Measurements from ENCODE around the gene ZW10.

The ZW10 gene

GRCh38 chr11:113752932-113753331, 20.6 kb downstream of the ZW10 start:
- TF ChIP-seq POLR2A (IDR thresholded peaks at IDR 0.05; ENCODE audit: low read depth, low read length) (no peak), TAF1 (IDR thresholded peaks at IDR 0.05; ENCODE audit: borderline replicate concordance, low read depth, low read length) (no peak), POLR2AphosphoS5 (IDR thresholded peaks at IDR 0.05; ENCODE audit: low read depth, low read length) (no peak)
- FAIRE-seq = no peak
- DNase-seq (ENCODE audit: insufficient read length) = no peak

- TF ChIP-seq TAF1 (IDR thresholded peaks at IDR 0.05; ENCODE audit: borderline replicate concordance, low read depth, low read length) = no peak
- no peak for TF ChIP-seq POLR2A (IDR thresholded peaks at IDR 0.05; ENCODE audit: low read depth, low read length)
- TF ChIP-seq POLR2AphosphoS5 (IDR thresholded peaks at IDR 0.05; ENCODE audit: low read depth, low read length) = no peak
- DNase-seq (ENCODE audit: insufficient read length) (no peak), FAIRE-seq (no peak)
Observed at GRCh38 chr11:113736323-113736722, 37.2 kb downstream of the ZW10 start.

- DNase-seq (ENCODE audit: insufficient read length) (no peak), FAIRE-seq (no peak)
- TF ChIP-seq TAF1 (IDR thresholded peaks at IDR 0.05; ENCODE audit: borderline replicate concordance, low read depth, low read length) (no peak), POLR2A (IDR thresholded peaks at IDR 0.05; ENCODE audit: low read depth, low read length) (no peak), POLR2AphosphoS5 (IDR thresholded peaks at IDR 0.05; ENCODE audit: low read depth, low read length) (no peak)
Observed at GRCh38 chr11:113732092-113732491, 41.4 kb downstream of the ZW10 start.

- peak; percentile 38 for FAIRE-seq
- DNase-seq (ENCODE audit: insufficient read length) = no peak
- TF ChIP-seq POLR2AphosphoS5 (IDR thresholded peaks at IDR 0.05; ENCODE audit: low read depth, low read length) (no peak), TAF1 (IDR thresholded peaks at IDR 0.05; ENCODE audit: borderline replicate concordance, low read depth, low read length) (no peak), POLR2A (IDR thresholded peaks at IDR 0.05; ENCODE audit: low read depth, low read length) (no peak)
Observed at GRCh38 chr11:113730887-113731726, 42.4 kb downstream of the ZW10 start.

GRCh38 chr11:113729456-113729855, 44.0 kb downstream of the ZW10 start:
- DNase-seq (ENCODE audit: insufficient read length) = no peak
- FAIRE-seq = no peak
- no peak for TF ChIP-seq POLR2A (IDR thresholded peaks at IDR 0.05; ENCODE audit: low read depth, low read length)

- FAIRE-seq (no peak), DNase-seq (ENCODE audit: insufficient read length) (no peak)
- TF ChIP-seq TAF1 (IDR thresholded peaks at IDR 0.05; ENCODE audit: borderline replicate concordance, low read depth, low read length) (no peak), POLR2AphosphoS5 (IDR thresholded peaks at IDR 0.05; ENCODE audit: low read depth, low read length) (no peak), POLR2A (IDR thresholded peaks at IDR 0.05; ENCODE audit: low read depth, low read length) (no peak)
Observed at GRCh38 chr11:113728814-113729213, 44.7 kb downstream of the ZW10 start.

GRCh38 chr11:113725913-113726312, 47.6 kb downstream of the ZW10 start:
- no peak for DNase-seq (ENCODE audit: insufficient read length)
- FAIRE-seq = no peak
- TF ChIP-seq POLR2A (IDR thresholded peaks at IDR 0.05; ENCODE audit: low read depth, low read length) = no peak
- TF ChIP-seq TAF1 (IDR thresholded peaks at IDR 0.05; ENCODE audit: borderline replicate concordance, low read depth, low read length) = no peak
- TF ChIP-seq POLR2AphosphoS5 (IDR thresholded peaks at IDR 0.05; ENCODE audit: low read depth, low read length) = no peak

GRCh38 chr11:113725407-113725806, 48.1 kb downstream of the ZW10 start:
- DNase-seq (ENCODE audit: insufficient read length) (no peak), FAIRE-seq (no peak)
- TF ChIP-seq POLR2A (IDR thresholded peaks at IDR 0.05; ENCODE audit: low read depth, low read length) (no peak), POLR2AphosphoS5 (IDR thresholded peaks at IDR 0.05; ENCODE audit: low read depth, low read length) (no peak), TAF1 (IDR thresholded peaks at IDR 0.05; ENCODE audit: borderline replicate concordance, low read depth, low read length) (no peak)

- no peak for TF ChIP-seq TAF1 (IDR thresholded peaks at IDR 0.05; ENCODE audit: borderline replicate concordance, low read depth, low read length)
- TF ChIP-seq POLR2A (IDR thresholded peaks at IDR 0.05; ENCODE audit: low read depth, low read length) = no peak
- no peak for TF ChIP-seq POLR2AphosphoS5 (IDR thresholded peaks at IDR 0.05; ENCODE audit: low read depth, low read length)
- no peak for DNase-seq (ENCODE audit: insufficient read length)
- FAIRE-seq = no peak
Observed at GRCh38 chr11:113724778-113725177, 48.7 kb downstream of the ZW10 start.

- no peak for FAIRE-seq
- TF ChIP-seq POLR2AphosphoS5 (IDR thresholded peaks at IDR 0.05; ENCODE audit: low read depth, low read length) (no peak), TAF1 (IDR thresholded peaks at IDR 0.05; ENCODE audit: borderline replicate concordance, low read depth, low read length) (no peak), POLR2A (IDR thresholded peaks at IDR 0.05; ENCODE audit: low read depth, low read length) (no peak)
- DNase-seq (ENCODE audit: insufficient read length) = no peak
Observed at GRCh38 chr11:113723787-113724186, 49.7 kb downstream of the ZW10 start.

GRCh38 chr11:113722934-113723333, 50.6 kb downstream of the ZW10 start:
- FAIRE-seq (no peak), DNase-seq (ENCODE audit: insufficient read length) (no peak)
- TF ChIP-seq POLR2AphosphoS5 (IDR thresholded peaks at IDR 0.05; ENCODE audit: low read depth, low read length) (no peak), TAF1 (IDR thresholded peaks at IDR 0.05; ENCODE audit: borderline replicate concordance, low read depth, low read length) (no peak), POLR2A (IDR thresholded peaks at IDR 0.05; ENCODE audit: low read depth, low read length) (no peak)

GRCh38 chr11:113722221-113722620, 51.3 kb downstream of the ZW10 start:
- no peak for FAIRE-seq
- TF ChIP-seq POLR2A (IDR thresholded peaks at IDR 0.05; ENCODE audit: low read depth, low read length) = no peak
- no peak for TF ChIP-seq POLR2AphosphoS5 (IDR thresholded peaks at IDR 0.05; ENCODE audit: low read depth, low read length)
- TF ChIP-seq TAF1 (IDR thresholded peaks at IDR 0.05; ENCODE audit: borderline replicate concordance, low read depth, low read length) = no peak
- DNase-seq (ENCODE audit: insufficient read length) = no peak

Data from GM12892 (cell line).